ENCODE results near the gene FEZ2. TPM values are rescaled to one million over a fixed set of nuclear protein-coding genes. Genes with fewer than 3 reads are reported as not detected.

FEZ2 gene
- total and polyA plus RNA-seq, 2 of the 13 experiments (the other 11 are each of a cell fraction or from before 2014, with no cell fraction given), result 42.5 to 59.1 TPM

GRCh38 chr2:36584148-36584794, 13.7 kb downstream of the FEZ2 start:
- in situ Hi-C loops (cut with HindIII; ENCODE audit: extremely low pct_ligation_motif_present, low pct_unique_long_range_greater_than_20kb) (no loop called here), intact Hi-C loops (cut with micrococcal nuclease; ENCODE audit: unreplicated experiment) (no loop called here)
- DNase-seq (ENCODE audit: low spot score) (no peak), ATAC-seq (no peak), FAIRE-seq (no peak)
- Histone ChIP-seq H3K9ac (ENCODE audit: insufficient read depth, low read depth, low read length) (no peak overlapping the region), H3K27me3 (ENCODE audit: control insufficient read depth in 1 of 2, insufficient read depth in 2 of 2, low read length in 2 of 2) (no peaks in the 10 kb centered on the region), H3K4me2 (ENCODE audit: low read depth, low read length) (no peak overlapping the region), H3K4me1 (ENCODE audit: insufficient read depth, low read length) (peaks cover 6% of the 10 kb centered on the region; the same call in 1 of the 2 replicates), H3K79me2 (ENCODE audit: insufficient read depth, low read length) (peaks cover 4% of the 10 kb centered on the region), H3K27ac (ENCODE audit: extremely low read length, insufficient read depth, low read length) (no peak overlapping the region), H4K20me1 (ENCODE audit: insufficient read depth, low read length) (no peaks in the 10 kb centered on the region), H2AFZ (ENCODE audit: low read length) (no peak overlapping the region), H3K9me3 (ENCODE audit: low read length) (no peaks in the 10 kb centered on the region), H3K36me3 (replicated peaks in 1 of 2; ENCODE audit: control insufficient read depth in 1 of 2, insufficient read depth in 2 of 2, low read length in 2 of 2) (peaks cover 19 to 80% of the 10 kb centered on the region in 2 experiments), H3K4me3 (replicated peaks in 1 of 3; ENCODE audit: insufficient read depth in 1 of 3, low read depth in 2 of 3, low read length in 3 of 3) (no peak overlapping the region)
- CTCF ChIA-PET (ENCODE audit: low intra/inter-chr PET ratio, low total read pairs), result no interaction called here
- WGBS (ENCODE audit: low lambda C conversion rate), result 90% methylated on average over 1 of the region's 1 CpG
- POLR2A ChIA-PET, result no interaction called here
- BruUV-seq (replicated peaks), result no TSS peak
- TF ChIP-seq CEBPB (IDR thresholded peaks at IDR 0.05; ENCODE audit: borderline replicate concordance, low read depth, low read length) (peak; percentile 73), PRMT3 (CRISPR knock-in tag; IDR thresholded peaks at IDR 0.05; ENCODE audit: borderline replicate concordance, low read depth) (no peak)

GRCh38 chr2:36582951-36583350, 15.0 kb downstream of the FEZ2 start:
- no peak overlapping the region for H2AFZ ChIP-seq (ENCODE audit: low read length)
- H3K27ac ChIP-seq (ENCODE audit: extremely low read length, insufficient read depth, low read length), result no peak overlapping the region
- H3K79me2 ChIP-seq (ENCODE audit: insufficient read depth, low read length), result no peaks in the 10 kb centered on the region
- FAIRE-seq (no peak), DNase-seq (ENCODE audit: low spot score) (no peak), ATAC-seq (no peak)
- in situ Hi-C loops (cut with HindIII; ENCODE audit: extremely low pct_ligation_motif_present, low pct_unique_long_range_greater_than_20kb) (no loop called here), intact Hi-C loops (cut with micrococcal nuclease; ENCODE audit: unreplicated experiment) (no loop called here)
- POLR2A ChIA-PET, result no interaction called here
- no peaks in the 10 kb centered on the region for H4K20me1 ChIP-seq (ENCODE audit: insufficient read depth, low read length)
- H3K36me3 ChIP-seq (replicated peaks in 1 of 2; ENCODE audit: control insufficient read depth in 1 of 2, insufficient read depth in 2 of 2, low read length in 2 of 2), result peaks cover 21 to 82% of the 10 kb centered on the region in 2 experiments
- CTCF ChIA-PET (ENCODE audit: low intra/inter-chr PET ratio, low total read pairs), result no interaction called here
- H3K4me3 ChIP-seq (replicated peaks in 1 of 3; ENCODE audit: insufficient read depth in 1 of 3, low read depth in 2 of 3, low read length in 3 of 3), result no peak overlapping the region
- H3K27me3 ChIP-seq (ENCODE audit: control insufficient read depth in 1 of 2, insufficient read depth in 2 of 2, low read length in 2 of 2), result no peaks in the 10 kb centered on the region
- no peak overlapping the region for H3K4me2 ChIP-seq (ENCODE audit: low read depth, low read length)
- WGBS (ENCODE audit: low lambda C conversion rate), result 90% methylated on average over 3 of the region's 3 CpGs
- H3K9ac ChIP-seq (ENCODE audit: insufficient read depth, low read depth, low read length), result no peak overlapping the region
- no peaks in the 10 kb centered on the region for H3K9me3 ChIP-seq (ENCODE audit: low read length)
- H3K4me1 ChIP-seq (ENCODE audit: insufficient read depth, low read length), result peaks cover 13% of the 10 kb centered on the region
- no peak for TF ChIP-seq ZBTB42 (CRISPR knock-in tag; IDR thresholded peaks at IDR 0.05)
- no peak for TF ChIP-seq ZNF710 (CRISPR knock-in tag; IDR thresholded peaks at IDR 0.05; ENCODE audit: borderline replicate concordance)
- TF ChIP-seq RBM39 (IDR thresholded peaks at IDR 0.05; ENCODE audit: low read depth, low read length, poor library complexity, severe bottlenecking), result no peak
- no peak for TF ChIP-seq HOXD1 (CRISPR knock-in tag; IDR thresholded peaks at IDR 0.05)
- no peak for TF ChIP-seq RARA (CRISPR knock-in tag; IDR thresholded peaks at IDR 0.05)
- TF ChIP-seq ZNF766 (CRISPR knock-in tag; IDR thresholded peaks at IDR 0.05; ENCODE audit: borderline replicate concordance), result no peak
- TF ChIP-seq CHD2 (IDR thresholded peaks at IDR 0.05; ENCODE audit: low read depth, low read length), result no peak
- TF ChIP-seq TRIM22 (IDR thresholded peaks at IDR 0.05), result no peak
- TF ChIP-seq ZNF331 (CRISPR knock-in tag; IDR thresholded peaks at IDR 0.05), result no peak
- TF ChIP-seq MTF2 (CRISPR knock-in tag; IDR thresholded peaks at IDR 0.05; ENCODE audit: borderline replicate concordance), result no peak
- TF ChIP-seq KAT8 (CRISPR knock-in tag; IDR thresholded peaks at IDR 0.05), result no peak
- TF ChIP-seq CEBPG (CRISPR knock-in tag; IDR thresholded peaks at IDR 0.05), result no peak
- no peak for TF ChIP-seq HNRNPUL1 (IDR thresholded peaks at IDR 0.05; ENCODE audit: low read depth, low read length)
- BruUV-seq (replicated peaks), result no TSS peak
